Retinal pigment epithelial cell (primary cell): ENCODE data around the gene TIGD3.

Experiments used
- DNase-seq: peaks from one replicate; pipeline ENCODE4 v3.0.0-alpha.2; 2010; ENCODE audit warnings: low read depth
- H3K4me3 ChIP-seq: 2 replicates; pipeline ENCODE4 v1.5.1; 2011; ENCODE audit warnings: mild to moderate bottlenecking, low read length, control low read depth, moderate library complexity
- CTCF ChIP-seq: conservative IDR thresholded peaks from 2 replicates; pipeline ENCODE4 v1.5.1; 2011; ENCODE audit warnings: low read depth, low read length, control low read depth, inconsistent platforms

Gene TIGD3

GRCh38 chr11:65378928-65379638, 24.5 kb downstream of the TIGD3 start:
- H3K4me3 ChIP-seq, result no peak overlapping the region
- TF ChIP-seq CTCF, result no peak
- DNase-seq, result no peak

GRCh38 chr11:65379698-65380459, 25.3 kb downstream of the TIGD3 start:
- no peak for DNase-seq
- TF ChIP-seq CTCF, result no peak
- H3K4me3 ChIP-seq, result no peak overlapping the region

GRCh38 chr11:65380460-65381119, 26.0 kb downstream of the TIGD3 start:
- H3K4me3 ChIP-seq, result no peak overlapping the region
- DNase-seq, result no peak
- no peak for TF ChIP-seq CTCF

- H3K4me3 ChIP-seq, result peak overlapping the region; percentile 35
- DNase-seq, result no peak
- TF ChIP-seq CTCF, result no peak
These were observed 27.1 kb downstream of the TIGD3 start for GRCh38 chr11:65381716-65382032.

GRCh38 chr11:65382033-65382803, 27.7 kb downstream of the TIGD3 start, which contains the start of gene SLC25A45:
Gene SLC25A45, minus strand, starts transcription at chr11:65382646. Its CDS starts 695 bp downstream, at chr11:65381951.
- peak; percentile 89 for DNase-seq
- peak within 1 kb of the TSS; percentile 35 for H3K4me3 ChIP-seq
- TF ChIP-seq CTCF, result peak; percentile 67

GRCh38 chr11:65382804-65383368, 28.3 kb downstream of the TIGD3 start:
- DNase-seq, result no peak
- TF ChIP-seq CTCF, result no peak
- H3K4me3 ChIP-seq, result peak overlapping the region; percentile 35
